Ishikawa (cell line): ENCODE data around the gene FBXO9.

Source experiments
- CEBPB ChIP-seq: IDR thresholded peaks from 2 replicates; pipeline ENCODE4 v1.6.1; 2012
- EGR1 ChIP-seq: IDR thresholded peaks from 2 replicates; pipeline ENCODE4 v1.6.1; 2012
- EP300 ChIP-seq: IDR thresholded peaks from 2 replicates; pipeline ENCODE4 v1.6.1; 2012; ENCODE audit warnings: borderline replicate concordance
- MAX ChIP-seq: IDR thresholded peaks from 2 replicates; pipeline ENCODE4 v1.6.1; 2012
- NFIC ChIP-seq: IDR thresholded peaks from 2 replicates; pipeline ENCODE4 v1.6.1; 2012
- REST ChIP-seq: IDR thresholded peaks from 2 replicates; pipeline ENCODE4 v1.6.1; 2012; ENCODE audit warnings: low read depth, mild to moderate bottlenecking
- TAF1 ChIP-seq: IDR thresholded peaks from 2 replicates; pipeline ENCODE4 v1.6.1; 2012; ENCODE audit warnings: low read depth, mild to moderate bottlenecking
- USF1 ChIP-seq: IDR thresholded peaks from 2 replicates; pipeline ENCODE4 v1.6.1; 2012
- YY1 ChIP-seq: IDR thresholded peaks from 2 replicates; pipeline ENCODE4 v1.6.1; 2012; ENCODE audit warnings: low read depth
- ZBTB7A ChIP-seq: IDR thresholded peaks from 2 replicates; pipeline ENCODE4 v1.6.1; 2012; ENCODE audit warnings: low read depth

GRCh38 chr6:53090576-53090975 lies 25.4 kb downstream of the FBXO9 start:
- TF ChIP-seq MAX = no peak
- no peak for TF ChIP-seq REST
- TF ChIP-seq YY1 = no peak
- TF ChIP-seq TAF1 = no peak
- TF ChIP-seq EP300 = no peak
- TF ChIP-seq EGR1 = no peak
- TF ChIP-seq NFIC = no peak
- no peak for TF ChIP-seq CEBPB
- no peak for TF ChIP-seq ZBTB7A
- no peak for TF ChIP-seq USF1
